ENCODE data around the gene MAPK11.

MAPK11 gene

DNA sequence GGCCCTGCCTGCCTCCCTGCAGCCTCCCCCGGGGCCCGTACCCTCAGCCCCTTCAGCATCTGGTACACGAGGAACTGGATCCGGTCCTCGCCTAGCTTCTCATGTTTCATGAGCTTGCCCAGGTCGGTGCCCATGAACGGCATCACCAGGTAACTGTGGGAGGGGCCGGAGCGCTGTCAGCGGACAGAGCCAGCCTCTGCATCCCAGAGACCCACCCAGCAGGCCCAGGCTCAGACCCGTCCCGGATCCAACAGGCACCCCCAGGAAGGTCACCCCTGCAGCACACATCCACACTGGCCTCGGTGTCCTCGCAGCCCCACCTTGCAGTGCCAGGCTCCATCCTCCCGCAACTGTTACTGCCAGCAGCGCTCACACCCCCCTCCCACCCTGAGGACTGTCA is 13.1 kb downstream of the MAPK11 start:
- peaks cover 0 to 62% of the 10 kb centered on the region in 2 donors for H3K27me3 ChIP-seq
- H3K4me3 ChIP-seq = no peak overlapping the region
- intact Hi-C loops (cut with DNase I; ENCODE audit: low total_unique reads) = loop anchor here (10.0 kb wide), 1 partner anchor 188 kb away; no protein-coding TSS in a partner anchor
- DNase-seq = no peak
- no peaks in the 10 kb centered on the region for H3K9me3 ChIP-seq
- H3K4me1 ChIP-seq = peaks cover 0 to 17% (median 11%) of the 10 kb centered on the region in 4 donors
- H3K27ac ChIP-seq = no peak overlapping the region
- H3K36me3 ChIP-seq = no peaks in the 10 kb centered on the region
- TF ChIP-seq, protein P1, sequence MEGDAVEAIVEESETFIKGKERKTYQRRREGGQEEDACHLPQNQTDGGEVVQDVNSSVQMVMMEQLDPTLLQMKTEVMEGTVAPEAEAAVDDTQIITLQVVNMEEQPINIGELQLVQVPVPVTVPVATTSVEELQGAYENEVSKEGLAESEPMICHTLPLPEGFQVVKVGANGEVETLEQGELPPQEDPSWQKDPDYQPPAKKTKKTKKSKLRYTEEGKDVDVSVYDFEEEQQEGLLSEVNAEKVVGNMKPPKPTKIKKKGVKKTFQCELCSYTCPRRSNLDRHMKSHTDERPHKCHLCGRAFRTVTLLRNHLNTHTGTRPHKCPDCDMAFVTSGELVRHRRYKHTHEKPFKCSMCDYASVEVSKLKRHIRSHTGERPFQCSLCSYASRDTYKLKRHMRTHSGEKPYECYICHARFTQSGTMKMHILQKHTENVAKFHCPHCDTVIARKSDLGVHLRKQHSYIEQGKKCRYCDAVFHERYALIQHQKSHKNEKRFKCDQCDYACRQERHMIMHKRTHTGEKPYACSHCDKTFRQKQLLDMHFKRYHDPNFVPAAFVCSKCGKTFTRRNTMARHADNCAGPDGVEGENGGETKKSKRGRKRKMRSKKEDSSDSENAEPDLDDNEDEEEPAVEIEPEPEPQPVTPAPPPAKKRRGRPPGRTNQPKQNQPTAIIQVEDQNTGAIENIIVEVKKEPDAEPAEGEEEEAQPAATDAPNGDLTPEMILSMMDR (IDR thresholded peaks at IDR 0.05) = no peak

DNA sequence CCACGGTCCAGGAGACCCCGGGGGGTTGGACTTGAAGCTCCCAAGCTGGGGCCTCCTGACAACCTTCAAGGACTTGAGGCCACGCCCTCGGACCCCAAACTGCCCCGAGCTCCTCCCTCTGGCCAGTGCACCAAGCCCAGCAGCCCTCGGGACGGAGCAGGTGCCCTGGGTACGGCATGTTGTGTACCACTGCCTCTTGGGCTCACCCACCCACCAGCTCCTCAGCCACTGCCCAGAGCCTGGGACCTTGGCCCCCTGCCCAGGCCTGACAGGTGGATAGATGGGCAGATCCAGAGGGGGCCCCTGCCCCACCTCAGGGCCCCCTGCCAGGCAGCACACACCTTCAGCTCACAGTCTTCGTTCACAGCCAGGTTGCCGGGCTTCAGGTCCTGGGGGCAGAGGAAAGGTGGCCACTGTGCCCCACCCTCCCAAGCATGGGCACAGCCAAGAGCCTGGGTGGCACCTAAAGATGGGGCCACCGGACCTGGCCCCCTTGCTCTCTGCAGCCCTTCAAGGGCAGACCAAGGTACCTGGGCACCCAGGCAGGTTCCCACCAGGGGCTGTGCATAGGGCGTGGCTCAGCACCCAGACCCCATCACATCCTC is 13.8 kb downstream of the MAPK11 start:
- H3K27ac ChIP-seq = no peak overlapping the region

DNA sequence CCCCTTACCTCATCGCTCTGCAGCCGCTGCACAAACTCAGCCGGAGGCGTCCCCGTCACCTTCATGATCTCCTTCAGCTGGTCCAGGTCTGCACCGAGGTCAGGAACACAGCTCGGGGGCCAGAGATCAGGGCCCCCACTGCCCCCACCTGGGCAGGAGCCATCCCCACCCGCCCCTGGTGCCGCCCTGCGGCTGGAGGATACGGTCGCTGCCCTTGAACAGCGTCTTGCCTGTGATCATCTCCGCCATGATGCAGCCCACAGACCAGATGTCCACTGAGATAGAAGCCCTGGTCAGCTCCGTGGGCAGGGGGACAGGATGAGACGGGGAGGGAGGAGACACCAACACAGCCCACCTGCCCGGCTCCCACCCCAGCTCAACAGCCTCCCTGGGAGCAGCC is 14.6 kb downstream of the MAPK11 start:
- Histone ChIP-seq H3K27ac (no peak overlapping the region), H3K27me3 (peaks cover 0 to 52% of the 10 kb centered on the region in 2 donors), H3K4me1 (peaks cover 0 to 18% (median 11%) of the 10 kb centered on the region in 4 donors), H3K9me3 (no peaks in the 10 kb centered on the region), H3K36me3 (no peaks in the 10 kb centered on the region), H3K4me3 (no peak overlapping the region)
- no peak for DNase-seq
- intact Hi-C loops (cut with DNase I; ENCODE audit: low total_unique reads) = loop anchor here (10.0 kb wide), 1 partner anchor 189 kb away; no protein-coding TSS in a partner anchor
- TF ChIP-seq, protein P1 (IDR thresholded peaks at IDR 0.05) = no peak

More for the DNA sequence above, 13.8 kb downstream of the MAPK11 start:
- Histone ChIP-seq H3K4me1 (peaks cover 0 to 17% (median 13%) of the 10 kb centered on the region in 4 donors), H3K36me3 (no peaks in the 10 kb centered on the region), H3K9me3 (no peaks in the 10 kb centered on the region), H3K27me3 (peaks cover 0 to 57% of the 10 kb centered on the region in 2 donors), H3K4me3 (no peak overlapping the region)
- TF ChIP-seq, protein P1 (IDR thresholded peaks at IDR 0.05) = no peak
- no peak for DNase-seq
- intact Hi-C loops (cut with DNase I; ENCODE audit: low total_unique reads) = loop anchor here (10.0 kb wide), 1 partner anchor 188 kb away; no protein-coding TSS in a partner anchor

DNA sequence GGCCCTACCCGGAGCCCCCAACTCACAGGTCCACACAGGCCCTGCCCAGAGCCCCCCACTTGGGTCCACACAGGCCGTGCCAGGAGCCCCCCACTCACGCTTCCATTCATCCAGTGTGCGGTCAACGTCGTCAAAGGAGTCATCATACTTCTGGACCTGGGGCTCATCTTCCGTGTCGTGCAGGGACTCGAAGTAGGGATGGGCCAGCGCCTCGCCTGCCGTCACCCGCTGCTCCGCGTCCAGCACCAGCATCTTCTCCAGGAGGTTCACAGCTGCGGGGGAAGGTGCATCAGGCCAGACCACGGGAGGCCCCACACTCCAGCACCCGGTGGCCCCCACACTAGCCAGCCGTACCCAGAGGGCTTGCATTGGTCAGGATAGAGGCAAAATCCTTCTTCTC is 15.1 kb downstream of the MAPK11 start:
- H3K27ac ChIP-seq = no peak overlapping the region
- intact Hi-C loops (cut with DNase I; ENCODE audit: low total_unique reads) = loop anchor here (10.0 kb wide), 1 partner anchor 190 kb away; no protein-coding TSS in a partner anchor
- no peaks in the 10 kb centered on the region for H3K36me3 ChIP-seq
- no peaks in the 10 kb centered on the region for H3K9me3 ChIP-seq
- TF ChIP-seq, protein P1 (IDR thresholded peaks at IDR 0.05) = no peak
- H3K4me1 ChIP-seq = peaks cover 0 to 20% (median 14%) of the 10 kb centered on the region in 4 donors
- H3K27me3 ChIP-seq = peaks cover 0 to 47% of the 10 kb centered on the region in 2 donors
- H3K4me3 ChIP-seq = no peak overlapping the region
- DNase-seq = no peak

DNA sequence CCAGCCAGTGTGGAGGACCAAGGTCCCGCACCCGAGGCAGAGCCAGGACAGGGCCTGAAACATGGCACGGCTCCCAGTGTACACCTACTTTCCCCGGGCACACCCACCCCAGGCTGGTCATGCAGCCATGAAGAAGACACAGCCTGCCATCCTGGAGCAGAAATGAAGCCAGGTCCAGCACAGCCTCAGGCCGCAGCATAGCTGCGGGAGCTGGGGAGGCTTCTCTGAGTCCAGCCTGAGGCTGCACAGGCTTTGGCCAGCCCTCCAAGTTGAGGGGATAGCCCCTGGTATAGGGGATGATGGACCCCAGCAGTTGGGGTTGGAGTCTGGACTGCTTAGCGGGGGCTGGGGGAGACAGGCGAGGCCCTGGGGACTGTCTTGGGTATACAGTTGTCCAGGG is 16.2 kb downstream of the MAPK11 start:
- intact Hi-C loops (cut with DNase I; ENCODE audit: low total_unique reads) = loop anchor here (10.0 kb wide), 1 partner anchor 191 kb away; no protein-coding TSS in a partner anchor
- Histone ChIP-seq H3K4me1 (peaks cover 0 to 30% (median 22%) of the 10 kb centered on the region in 4 donors), H3K36me3 (no peaks in the 10 kb centered on the region), H3K9me3 (no peaks in the 10 kb centered on the region), H3K27ac (no peak overlapping the region), H3K27me3 (peaks cover 0 to 35% of the 10 kb centered on the region in 2 donors), H3K4me3 (no peak overlapping the region)
- TF ChIP-seq, protein P1 (IDR thresholded peaks at IDR 0.05) = no peak
- DNase-seq = no peak
